Stimulated activated naive CD8-positive, alpha-beta T cell treated with anti-CD3 and anti-CD28 coated beads, Interleukin-15, Interleukin-2, amounts not matched to agents 100 U/mL and 50 U/mL, for 24 hours (primary cell): ENCODE measurements around the gene KSR2.
"Not testable (repeated sequence)": the region's sequence is repeated elsewhere in the genome, so short reads cannot be mapped to it uniquely, and the experiment has no call there.

Experiments used
- ATAC-seq: fragments of 150-1000 bp; cut with Tn5 transposase; one replicate; pipeline ENCODE4 v1.10.0; 2021
- DNase-seq: peaks from one replicate; pipeline ENCODE4 v3.0.0; 2021

Gene KSR2

DNA sequence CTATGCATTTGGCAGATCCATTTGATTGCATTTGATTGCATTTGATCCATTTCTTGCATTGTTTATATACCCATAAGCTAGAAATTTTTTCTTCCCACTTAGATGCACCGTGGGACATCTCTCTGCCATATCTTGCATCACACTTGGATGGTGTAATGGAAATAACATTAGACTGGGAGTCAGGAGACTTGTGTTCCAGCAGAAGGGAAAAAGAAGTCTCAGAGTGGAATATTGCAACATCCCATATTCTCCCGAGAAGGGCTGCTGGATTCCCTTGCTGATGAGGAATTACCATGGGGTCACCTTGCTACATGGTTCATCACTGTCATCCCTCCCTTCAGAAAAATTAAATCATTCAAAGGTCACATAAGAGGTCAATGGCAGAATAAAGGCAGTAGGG, 78.1 kb downstream of the KSR2 start:
- DNase-seq (no peak), ATAC-seq (no peak)

DNA sequence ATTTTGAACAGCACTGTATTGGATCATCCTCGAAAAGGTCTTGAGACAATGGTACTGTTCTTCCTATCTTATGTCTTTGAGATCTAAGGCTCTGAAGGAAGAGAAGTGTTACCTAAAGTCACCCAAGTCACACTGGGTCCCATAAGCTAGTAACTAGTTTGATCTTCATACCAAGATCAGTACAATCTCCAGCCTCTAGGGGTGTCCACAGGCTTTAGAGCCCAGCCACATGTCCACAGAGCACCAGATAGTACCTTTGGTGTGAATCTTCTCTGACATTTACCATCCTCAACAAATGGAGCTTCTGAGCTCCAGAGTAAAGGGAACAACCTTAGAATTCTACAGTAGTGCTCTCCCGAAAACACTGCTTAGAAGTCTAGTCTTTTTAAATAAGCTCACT, 78.7 kb downstream of the KSR2 start:
- ATAC-seq (peak; percentile 28), DNase-seq (no peak)

GRCh38 chr12:117889098-117889497, 79.7 kb downstream of the KSR2 start:
- ATAC-seq: no peak

GRCh38 chr12:117885211-117885610, 83.6 kb downstream of the KSR2 start:
- ATAC-seq (no peak), DNase-seq (no peak)

More at GRCh38 chr12:117889098-117889497, 79.7 kb downstream of the KSR2 start:
- no peak for DNase-seq

- no peak for ATAC-seq
- no peak for DNase-seq
Measured at GRCh38 chr12:117884161-117884560, 84.6 kb downstream of the KSR2 start.

GRCh38 chr12:117882603-117883184, 86.1 kb downstream of the KSR2 start:
- ATAC-seq (no peak), DNase-seq (no peak)

DNA sequence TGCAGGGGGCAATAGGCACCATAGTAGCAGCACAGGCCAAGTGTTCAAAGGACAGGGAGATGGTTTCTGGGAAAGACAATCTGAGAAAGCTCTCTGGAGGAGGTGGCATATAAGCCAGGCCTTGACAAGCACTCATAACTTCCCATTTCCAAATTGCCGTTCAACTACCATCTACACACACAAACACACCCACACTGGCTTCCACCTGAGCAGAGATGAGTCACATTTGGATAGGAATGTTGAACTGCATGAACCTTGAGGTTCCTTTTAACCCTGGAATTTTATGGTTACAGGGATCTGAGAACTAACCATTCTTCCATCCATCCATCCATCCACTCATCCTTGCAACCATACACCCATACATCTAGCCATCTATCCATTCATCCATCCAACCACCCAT, 86.6 kb downstream of the KSR2 start:
- ATAC-seq (no peak), DNase-seq (no peak)

GRCh38 chr12:117881517-117881916, 87.3 kb downstream of the KSR2 start:
- DNase-seq: no peak
- no peak for ATAC-seq

DNA sequence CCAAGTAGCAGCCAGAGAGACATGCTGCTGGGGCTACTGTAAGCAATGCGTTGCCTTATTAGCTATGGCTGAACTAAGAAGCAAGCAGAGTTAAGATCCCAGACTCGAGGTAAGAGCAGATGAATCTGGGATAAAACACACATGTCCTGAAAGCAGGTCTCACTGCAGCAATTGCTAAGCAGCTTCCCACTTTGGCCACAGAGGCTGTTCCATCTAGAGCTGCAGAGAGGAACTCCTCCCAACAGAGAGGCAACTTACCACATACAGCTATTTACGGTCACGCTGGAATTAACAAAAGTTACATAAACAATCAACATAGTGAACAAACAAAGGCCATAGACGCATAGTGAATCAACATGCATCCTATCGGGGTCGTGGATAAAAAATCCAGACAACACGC, 90.2 kb downstream of the KSR2 start:
- DNase-seq: no peak

DNA sequence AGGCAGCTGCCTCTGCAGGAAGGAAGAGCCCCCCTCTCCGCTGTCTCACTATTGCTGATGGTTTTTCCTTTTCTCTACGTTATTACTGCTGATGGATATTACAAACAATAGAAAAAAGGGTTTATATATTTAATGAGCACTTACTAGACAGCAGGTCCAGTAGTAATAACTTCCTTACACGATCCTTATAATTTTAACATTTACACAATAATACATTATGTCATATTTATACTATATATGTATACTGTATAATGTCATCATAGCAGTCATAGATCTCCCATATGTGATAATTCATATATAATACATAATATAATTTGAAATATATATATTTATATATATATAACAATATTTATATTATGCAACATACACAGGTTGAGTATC, 92.4 kb downstream of the KSR2 start:
- ATAC-seq (no peak), DNase-seq (no peak)

More for the DNA sequence above, 90.2 kb downstream of the KSR2 start:
- ATAC-seq: no peak

DNA sequence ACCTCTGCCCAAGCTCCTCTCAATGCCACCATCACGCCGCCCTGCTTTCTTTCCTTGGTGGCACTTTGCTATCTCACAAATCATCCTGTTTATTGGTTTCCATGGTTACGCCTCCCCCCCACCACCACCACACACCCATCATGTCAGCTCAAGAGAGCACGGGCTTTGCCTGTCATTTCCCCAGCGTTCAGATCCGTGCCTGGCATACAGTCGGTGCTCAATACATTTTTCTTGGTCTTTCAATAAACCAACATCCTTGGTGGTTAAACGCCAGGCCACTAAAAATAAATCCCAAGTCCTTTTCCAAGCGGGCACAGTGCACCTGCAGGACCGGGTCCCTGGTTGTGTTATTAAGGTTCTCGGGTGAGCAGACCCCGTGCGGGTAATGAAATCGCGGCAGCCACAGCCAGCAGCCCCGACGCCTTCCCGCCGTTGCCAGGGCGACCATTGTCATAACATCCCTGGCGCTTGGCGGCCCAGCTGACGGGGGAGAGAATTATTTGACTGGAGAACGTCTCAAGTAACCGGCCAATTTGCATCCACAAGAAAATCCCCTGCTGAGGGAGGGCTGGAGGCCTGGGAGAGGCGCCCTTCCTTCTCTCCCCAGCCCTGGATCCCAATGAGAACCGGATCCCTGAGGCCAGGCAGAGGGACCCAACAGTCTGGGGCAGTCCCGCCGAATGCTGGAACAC, 92.9 kb downstream of the KSR2 start:
- DNase-seq (peak; percentile 42), ATAC-seq (peak; percentile 45)

DNA sequence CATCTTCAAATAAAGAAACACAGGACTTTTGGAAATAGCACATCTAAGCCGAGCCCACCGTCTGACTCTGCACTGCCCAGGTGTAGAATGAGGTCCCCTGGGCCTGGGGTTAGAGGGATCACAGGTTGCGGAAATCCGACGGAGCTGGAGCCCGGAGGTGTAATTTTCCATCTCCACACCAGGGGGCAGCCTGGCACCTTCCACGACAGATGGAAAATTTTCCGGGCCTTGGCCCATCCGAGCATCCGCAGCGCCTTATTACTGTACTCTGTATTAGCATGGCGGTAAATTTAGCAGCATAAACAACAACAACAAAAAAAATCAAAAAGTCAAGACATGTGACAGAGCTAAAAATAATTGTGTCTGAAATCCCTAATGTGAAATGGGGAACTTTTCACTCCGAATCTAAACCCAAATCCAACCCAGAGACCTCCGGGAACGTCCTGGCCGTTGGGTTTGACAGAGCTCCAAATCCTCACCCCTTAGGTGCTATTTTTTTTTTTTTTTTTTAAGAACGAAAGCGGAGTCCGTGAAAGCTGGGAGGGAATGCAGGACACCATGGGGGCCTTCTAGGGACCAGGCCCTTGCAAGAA, 93.9 kb downstream of the KSR2 start:
- ATAC-seq (peak; percentile 34), DNase-seq (peak; percentile 79)

- not testable (repeated sequence) for DNase-seq, ATAC-seq
Measured at GRCh38 chr12:117874198-117874597, 94.6 kb downstream of the KSR2 start.

DNA sequence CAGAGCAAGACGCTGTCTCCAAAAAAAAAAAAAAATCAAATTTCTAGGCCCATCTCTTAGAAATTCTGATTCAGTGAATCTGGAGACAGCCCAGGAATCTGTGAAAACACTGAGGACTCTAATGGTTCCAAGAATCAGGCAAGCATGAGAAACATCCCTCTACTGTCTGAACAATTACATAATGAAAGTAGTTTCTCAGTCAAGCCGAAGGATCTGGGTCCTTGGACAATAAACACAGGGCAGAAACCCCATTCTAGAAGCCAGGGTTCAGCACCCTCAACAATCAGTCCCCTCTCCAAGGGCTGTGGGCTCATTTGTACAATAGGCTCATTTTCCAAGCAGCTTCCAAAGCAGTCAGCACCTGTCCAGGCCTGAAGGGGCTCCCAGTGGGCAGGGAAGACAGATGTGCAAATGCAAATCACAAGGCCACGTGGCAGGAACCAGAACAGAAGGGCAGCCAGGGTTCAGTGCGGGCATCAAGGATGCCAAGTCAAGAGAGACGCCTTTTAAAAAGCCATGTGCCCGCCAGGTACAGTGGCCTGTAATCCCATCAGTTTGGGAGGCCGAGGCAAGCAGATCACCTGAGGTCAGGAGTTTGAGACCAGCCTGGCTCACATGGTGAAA, 96.1 kb downstream of the KSR2 start:
- ATAC-seq (no peak), DNase-seq (no peak)

GRCh38 chr12:117869551-117869950, 99.2 kb downstream of the KSR2 start:
- DNase-seq (no peak), ATAC-seq (no peak)

- ATAC-seq (no peak), DNase-seq (no peak)
Measured at GRCh38 chr12:117867348-117867747, 101.4 kb downstream of the KSR2 start.

GRCh38 chr12:117865505-117865904, 103.3 kb downstream of the KSR2 start:
- ATAC-seq: no peak
- no peak for DNase-seq

- no peak for DNase-seq
Measured at GRCh38 chr12:117863002-117863709, 105.6 kb downstream of the KSR2 start.

DNA sequence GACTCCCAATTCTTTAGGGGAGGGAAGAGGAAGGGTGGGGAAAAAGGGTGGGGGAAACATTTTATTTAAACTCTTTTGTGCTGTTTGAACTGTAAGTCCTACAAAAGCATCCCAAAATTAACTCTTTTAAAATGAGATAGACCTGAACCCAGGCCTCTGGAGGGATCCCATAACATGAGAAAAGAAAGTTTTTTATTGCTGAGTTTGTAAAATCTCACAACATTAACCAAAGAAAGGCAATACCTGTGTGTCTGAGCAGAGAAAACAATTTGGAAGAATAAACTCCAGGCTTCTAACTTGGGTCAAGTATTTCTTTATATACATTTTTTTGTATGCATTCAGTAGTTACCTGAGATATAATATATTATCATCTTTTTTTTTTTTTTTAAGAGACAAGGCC, 107.1 kb downstream of the KSR2 start:
- DNase-seq: no peak
- no peak for ATAC-seq

More at GRCh38 chr12:117863002-117863709, 105.6 kb downstream of the KSR2 start:
- no peak for ATAC-seq

DNA sequence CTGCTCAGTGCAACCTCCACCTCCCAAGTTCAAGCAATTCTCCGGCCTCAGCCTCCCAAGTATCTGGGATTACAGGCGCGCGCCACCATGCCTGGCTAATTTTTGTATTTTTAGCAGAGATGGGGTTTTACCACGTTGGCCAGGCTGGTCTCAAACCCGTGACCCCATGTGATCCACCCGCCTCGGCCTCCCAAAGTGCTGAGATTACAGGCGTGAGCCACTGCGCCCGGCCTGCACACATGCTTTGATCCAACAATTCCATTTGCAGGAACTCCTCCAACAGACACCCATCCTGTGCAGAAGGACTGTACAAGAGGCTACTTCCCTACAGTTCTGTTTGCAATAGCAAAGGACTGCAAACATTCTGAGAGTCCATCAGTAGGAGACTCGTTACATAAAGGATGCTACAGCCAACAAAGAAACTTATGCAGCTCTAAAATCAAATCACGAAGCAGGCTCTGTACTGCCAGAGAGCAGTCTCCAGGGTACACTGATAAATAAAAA, 108.0 kb downstream of the KSR2 start:
- not testable (repeated sequence) for ATAC-seq

GRCh38 chr12:117860111-117860510, 108.7 kb downstream of the KSR2 start:
- DNase-seq: no peak
- no peak for ATAC-seq

More for the DNA sequence above, 108.0 kb downstream of the KSR2 start:
- not testable (repeated sequence) for DNase-seq
